Measurements from ENCODE around the gene PTPN3. TPM values are rescaled to one million over a fixed set of nuclear protein-coding genes. Genes with fewer than 3 reads are reported as not detected.

Gene PTPN3
- total and polyA plus RNA-seq, 4 donors: 6.3 to 30.3 (median 23.5) TPM

- no peak for DNase-seq (ENCODE audit: low spot score)
- WGBS: 64% methylated on average over 4 of the region's 4 CpGs
- no peak overlapping the region for H3K27ac ChIP-seq (ENCODE audit: low read depth in 1 of 2, low read length in 2 of 2)
Measured at GRCh38 chr9:109512170-109512756, 14.2 kb upstream of the PTPN3 start.

GRCh38 chr9:109510506-109510905, 12.4 kb upstream of the PTPN3 start:
- H3K9ac ChIP-seq (ENCODE audit: low read depth in 1 of 2, low read length in 2 of 2): no peak overlapping the region
- H3K9me3 ChIP-seq (ENCODE audit: control insufficient read depth in 4 of 4, low read length in 3 of 4): no peaks in the 10 kb centered on the region
- H3K36me3 ChIP-seq (ENCODE audit: control insufficient read depth in 4 of 4, insufficient read depth in 3 of 4, low read depth in 1 of 4, low read length in 3 of 4): no peaks in the 10 kb centered on the region
- peaks cover 0 to 8% (median 1%) of the 10 kb centered on the region in 4 donors for H3K4me1 ChIP-seq (ENCODE audit: control insufficient read depth in 4 of 4, insufficient read depth in 4 of 4, low read length in 3 of 4)
- H3K27me3 ChIP-seq (ENCODE audit: control insufficient read depth in 4 of 4, insufficient read depth in 4 of 4, low read length in 3 of 4): no peaks in the 10 kb centered on the region
- no peak overlapping the region for H3K4me3 ChIP-seq (ENCODE audit: low read depth in 1 of 3, low read length in 3 of 3)
- DNase-seq (ENCODE audit: low spot score): no peak
- H3K27ac ChIP-seq (ENCODE audit: low read depth in 1 of 2, low read length in 2 of 2): no peak overlapping the region
- 91% methylated on average over 5 of the region's 5 CpGs for WGBS
- TF ChIP-seq CTCF (IDR thresholded peaks at IDR 0.05; ENCODE audit: low read depth, low read length, missing input control) (no peak), RXRA (IDR thresholded peaks at IDR 0.05) (no peak), YY1 (IDR thresholded peaks at IDR 0.05) (no peak), FOXA1 (IDR thresholded peaks at IDR 0.05) (no peak), GABPA (IDR thresholded peaks at IDR 0.05 in 1 of 2, conservative IDR thresholded peaks at IDR 0.05 in 1 of 2) (no peak), JUND (IDR thresholded peaks at IDR 0.05) (no peak)

More at GRCh38 chr9:109512170-109512756, 14.2 kb upstream of the PTPN3 start:
- Histone ChIP-seq H3K4me1 (ENCODE audit: control insufficient read depth in 4 of 4, insufficient read depth in 4 of 4, low read length in 3 of 4) (peaks cover 0 to 3% (median 1%) of the 10 kb centered on the region in 4 donors), H3K9me3 (ENCODE audit: control insufficient read depth in 4 of 4, low read length in 3 of 4) (no peaks in the 10 kb centered on the region), H3K4me3 (ENCODE audit: low read depth in 1 of 3, low read length in 3 of 3) (no peak overlapping the region), H3K27me3 (ENCODE audit: control insufficient read depth in 4 of 4, insufficient read depth in 4 of 4, low read length in 3 of 4) (no peaks in the 10 kb centered on the region), H3K36me3 (ENCODE audit: control insufficient read depth in 4 of 4, insufficient read depth in 3 of 4, low read depth in 1 of 4, low read length in 3 of 4) (no peaks in the 10 kb centered on the region), H3K9ac (ENCODE audit: low read depth in 1 of 2, low read length in 2 of 2) (no peak overlapping the region)
- no peak for TF ChIP-seq MAX (IDR thresholded peaks at IDR 0.05)
- TF ChIP-seq CTCF (IDR thresholded peaks at IDR 0.05; ENCODE audit: low read depth, low read length, missing input control): no peak
- TF ChIP-seq SP1 (IDR thresholded peaks at IDR 0.05): no peak
- TF ChIP-seq REST (IDR thresholded peaks at IDR 0.05): no peak
- TF ChIP-seq FOXA2 (IDR thresholded peaks at IDR 0.05): no peak
- no peak for TF ChIP-seq TAF1 (conservative IDR thresholded peaks at IDR 0.05)
- TF ChIP-seq ATF3 (IDR thresholded peaks at IDR 0.05): no peak
- no peak for TF ChIP-seq JUND (IDR thresholded peaks at IDR 0.05)
- no peak for TF ChIP-seq RXRA (IDR thresholded peaks at IDR 0.05)
- TF ChIP-seq GABPA (IDR thresholded peaks at IDR 0.05 in 1 of 2, conservative IDR thresholded peaks at IDR 0.05 in 1 of 2): no peak
